ENCODE results near the gene RAP1A.
"Not testable (repeated sequence)": the region's sequence is repeated elsewhere in the genome, so short reads cannot be mapped to it uniquely, and the experiment has no call there.

RAP1A gene

GRCh38 chr1:111629190-111629954 is 9.8 kb downstream of the RAP1A start:
- no peak for DNase-seq (ENCODE audit: low spot score)

- DNase-seq (ENCODE audit: low spot score): no peak
These were observed 11.0 kb downstream of the RAP1A start for GRCh38 chr1:111630567-111630966.

GRCh38 chr1:111631502-111631901 is 11.9 kb downstream of the RAP1A start:
- no peak for DNase-seq (ENCODE audit: low spot score)

- not testable (repeated sequence) for DNase-seq (ENCODE audit: low spot score)
These were observed 13.2 kb downstream of the RAP1A start for GRCh38 chr1:111632771-111633170.

- no peak for DNase-seq (ENCODE audit: low spot score)
These were observed 14.2 kb downstream of the RAP1A start for GRCh38 chr1:111633736-111634247.

GRCh38 chr1:111635324-111636009 is 15.9 kb downstream of the RAP1A start:
- no peak for DNase-seq (ENCODE audit: low spot score)

- no peak for DNase-seq (ENCODE audit: low spot score)
These were observed 18.7 kb downstream of the RAP1A start for GRCh38 chr1:111638320-111638719.

GRCh38 chr1:111639602-111640198 is 20.1 kb downstream of the RAP1A start:
- no peak for DNase-seq (ENCODE audit: low spot score)

- DNase-seq (ENCODE audit: low spot score): no peak
These were observed 23.5 kb downstream of the RAP1A start for GRCh38 chr1:111643097-111643496.

GRCh38 chr1:111643696-111644095 is 24.1 kb downstream of the RAP1A start:
- DNase-seq (ENCODE audit: low spot score): no peak

GRCh38 chr1:111644506-111644905 is 24.9 kb downstream of the RAP1A start:
- DNase-seq (ENCODE audit: low spot score): no peak

GRCh38 chr1:111647736-111648135 is 28.1 kb downstream of the RAP1A start:
- no peak for DNase-seq (ENCODE audit: low spot score)

- no peak for DNase-seq (ENCODE audit: low spot score)
These were observed 29.2 kb downstream of the RAP1A start for GRCh38 chr1:111648806-111649205.

- no peak for DNase-seq (ENCODE audit: low spot score)
These were observed 29.6 kb downstream of the RAP1A start for GRCh38 chr1:111649227-111649626.

- DNase-seq (ENCODE audit: low spot score): no peak
These were observed 30.1 kb downstream of the RAP1A start for GRCh38 chr1:111649648-111650047.

- DNase-seq (ENCODE audit: low spot score): no peak
These were observed 34.1 kb downstream of the RAP1A start for GRCh38 chr1:111653709-111654108.

GRCh38 chr1:111654839-111655238 is 35.2 kb downstream of the RAP1A start:
- DNase-seq (ENCODE audit: low spot score): no peak

GRCh38 chr1:111656086-111657017 is 36.8 kb downstream of the RAP1A start:
- no peak for DNase-seq (ENCODE audit: low spot score)

GRCh38 chr1:111658622-111659021 is 39.0 kb downstream of the RAP1A start:
- no peak for DNase-seq (ENCODE audit: low spot score)

GRCh38 chr1:111660204-111661150 is 40.9 kb downstream of the RAP1A start:
- no peak for DNase-seq (ENCODE audit: low spot score)

- no peak for DNase-seq (ENCODE audit: low spot score)
These were observed 45.1 kb downstream of the RAP1A start for GRCh38 chr1:111664652-111665051.

Measured in ecto neural progenitor cell (in vitro differentiated cells).